G401.6 (cell line): Measurements from ENCODE around the gene CEBPB.

Experiments
- FAIRE-seq: peaks from 2 replicates; lab custom pipeline; 2012; peaks lifted over from hg19 to GRCh38; lab: Jason Lieb, UNC

The CEBPB gene

DNA sequence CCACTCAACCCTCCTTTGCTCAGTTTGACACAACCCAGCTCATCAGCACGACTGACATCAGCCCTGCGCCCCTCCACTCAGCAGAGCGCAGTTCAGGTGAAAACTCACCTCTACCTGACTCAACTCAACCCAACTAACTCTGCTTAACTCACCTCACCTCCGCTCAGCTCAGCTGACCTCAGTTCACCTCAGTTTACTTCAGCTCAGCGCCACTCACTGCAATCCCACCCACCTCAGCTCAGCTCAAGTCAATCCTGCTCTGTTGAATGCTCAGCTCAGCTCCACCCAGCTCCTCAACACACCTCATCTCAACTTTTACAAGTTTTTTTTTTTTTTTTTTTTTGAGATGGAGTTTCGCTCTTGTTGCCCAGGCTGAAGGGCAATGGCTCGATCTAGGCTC lies 39.6 kb downstream of the CEBPB start:
- FAIRE-seq = no peak

DNA sequence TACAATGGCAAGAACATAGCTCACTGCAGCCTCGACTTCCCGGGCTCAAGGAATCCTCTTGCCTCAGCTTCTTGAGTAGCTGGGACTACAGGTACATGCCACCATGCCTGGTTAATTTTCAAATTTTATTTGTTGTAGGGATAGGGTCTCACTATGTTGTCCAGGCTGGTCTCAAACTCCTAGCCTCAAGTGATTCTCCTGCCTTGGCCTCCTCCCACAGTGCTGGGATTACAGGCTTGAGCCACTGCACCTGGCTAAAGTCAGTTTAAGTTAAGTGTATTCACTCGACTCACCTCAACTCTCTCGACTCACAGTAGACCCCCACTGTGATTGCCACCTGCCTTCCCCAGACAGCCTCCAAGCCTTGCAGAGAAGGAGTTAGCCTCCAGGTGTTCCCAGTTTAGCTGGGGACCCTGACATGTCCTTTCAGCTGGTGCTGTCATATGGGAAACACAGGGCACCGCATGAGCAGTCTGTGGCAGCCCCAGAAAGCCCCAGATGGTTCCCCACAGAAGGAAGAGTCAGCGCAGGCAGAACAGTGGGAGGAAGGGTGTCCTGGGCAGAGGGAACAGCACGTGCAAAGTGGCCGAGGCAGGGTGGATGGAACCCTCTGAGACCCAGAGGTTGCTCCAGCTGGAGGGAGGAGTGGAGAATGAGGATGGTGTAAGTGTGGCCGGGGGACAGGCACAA lies 40.4 kb downstream of the CEBPB start:
- no peak for FAIRE-seq

DNA sequence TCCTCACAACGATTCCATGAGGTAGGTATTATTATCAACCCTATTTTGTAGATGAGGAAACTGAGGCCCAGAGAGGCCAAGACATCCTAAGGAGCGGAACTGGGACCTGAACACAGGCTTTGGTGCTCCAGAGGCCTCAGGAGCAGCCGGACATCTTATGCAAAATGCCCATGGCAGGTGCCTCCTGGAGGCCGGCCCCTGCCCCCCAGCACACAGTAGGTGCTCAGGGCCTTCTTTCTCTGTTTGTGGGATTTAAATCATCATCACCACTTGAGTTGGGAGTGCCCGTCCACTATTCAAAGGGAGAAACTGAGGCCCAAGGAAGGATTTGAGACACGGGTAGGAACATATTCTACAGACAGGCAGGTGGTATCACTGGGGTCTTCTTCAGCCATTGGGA lies 41.2 kb downstream of the CEBPB start:
- FAIRE-seq = no peak

DNA sequence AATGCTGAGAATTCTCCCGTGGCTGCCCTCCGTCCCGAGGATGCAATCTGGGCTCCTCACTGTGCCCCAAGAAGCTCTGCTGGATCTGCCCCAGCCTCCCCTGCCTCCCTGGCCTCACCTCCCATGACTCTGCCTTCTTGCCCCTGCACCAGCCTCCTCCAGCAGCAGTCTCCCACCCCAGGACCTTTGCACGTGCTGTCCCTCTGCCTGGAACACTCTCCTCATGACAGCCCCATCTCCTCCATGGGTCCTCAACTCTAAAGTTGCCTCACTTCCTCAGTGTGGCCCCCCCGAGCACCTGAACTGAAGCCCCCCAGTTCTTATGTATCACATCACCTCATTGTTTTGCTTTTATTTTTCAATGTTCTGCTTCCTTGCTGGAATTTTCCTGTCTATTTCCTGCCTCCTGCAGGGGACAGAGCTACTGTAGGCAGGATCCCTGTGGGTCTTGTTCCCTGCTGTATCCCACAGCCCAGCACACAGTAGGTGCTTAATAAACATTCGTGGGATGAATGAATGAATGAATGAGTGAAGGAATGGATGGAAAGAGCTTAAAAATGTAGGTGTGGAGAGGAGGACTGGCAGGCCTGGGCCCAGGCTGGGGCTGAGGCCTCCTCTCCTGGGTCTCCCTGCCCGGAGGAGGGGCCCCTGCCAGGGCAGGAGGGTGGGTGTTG lies 42.2 kb downstream of the CEBPB start:
- FAIRE-seq = no peak

DNA sequence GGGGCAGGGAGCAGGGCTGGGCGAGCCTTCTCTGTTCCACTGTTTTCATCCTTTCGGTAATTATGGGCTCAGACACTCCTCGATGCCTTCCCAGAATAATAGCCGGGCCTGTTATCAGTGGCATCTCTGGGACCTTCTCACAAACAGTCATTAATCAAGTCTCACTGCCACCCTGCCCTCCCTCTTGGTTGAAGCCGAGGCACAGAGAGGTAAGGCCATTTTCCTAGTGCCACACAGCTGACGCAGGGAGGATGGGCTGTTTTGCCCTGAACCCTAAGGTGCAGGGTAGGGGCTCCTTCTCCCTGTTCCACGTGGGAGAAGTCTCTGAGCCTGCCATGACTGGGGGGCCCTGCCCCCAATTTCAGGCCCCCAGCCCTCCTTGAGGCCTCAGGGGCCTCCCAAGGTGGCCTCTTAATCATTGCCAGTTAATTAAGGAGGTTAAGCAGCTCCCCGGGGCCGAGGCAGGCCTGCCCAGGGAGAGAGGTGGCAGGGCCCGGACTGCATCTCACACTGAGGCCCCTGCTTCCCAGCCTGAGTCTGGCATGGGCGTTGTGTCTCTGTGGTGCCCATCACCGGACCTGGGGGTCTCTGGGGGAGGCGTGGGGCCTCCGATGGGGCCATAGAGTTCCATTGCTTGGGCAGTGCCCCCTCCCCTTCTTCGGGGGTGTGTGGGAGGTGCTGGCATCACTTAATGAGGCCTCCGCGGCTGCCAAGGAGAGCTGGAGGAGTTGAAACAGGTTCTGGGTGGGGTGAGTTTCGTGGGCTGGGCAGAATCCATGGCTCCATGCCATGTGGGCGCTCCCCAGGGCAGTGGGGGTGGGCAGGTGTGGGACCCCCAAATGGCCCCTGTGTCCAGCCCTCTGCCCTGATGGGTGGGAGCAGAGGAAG lies 42.9 kb downstream of the CEBPB start:
- no peak for FAIRE-seq

DNA sequence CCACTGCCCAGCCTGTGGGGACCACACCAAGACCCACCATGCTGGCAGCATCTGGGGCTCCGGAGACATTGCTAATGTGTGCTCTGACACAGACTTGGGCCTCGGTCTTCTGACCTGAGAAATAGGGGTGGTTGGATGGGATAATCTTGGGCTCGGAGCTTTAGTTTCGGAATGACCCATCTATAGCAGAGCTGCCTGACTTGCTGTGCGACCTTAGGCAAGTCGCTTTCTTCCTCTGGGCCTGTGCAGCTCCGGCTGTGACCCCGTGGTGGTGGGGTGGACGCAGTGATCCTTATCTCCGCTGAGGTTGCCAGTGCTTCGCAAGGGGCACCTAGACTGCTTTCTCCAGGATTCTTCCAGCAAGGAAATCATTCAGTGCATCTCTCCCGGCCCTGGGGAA lies 43.7 kb downstream of the CEBPB start:
- no peak for FAIRE-seq

DNA sequence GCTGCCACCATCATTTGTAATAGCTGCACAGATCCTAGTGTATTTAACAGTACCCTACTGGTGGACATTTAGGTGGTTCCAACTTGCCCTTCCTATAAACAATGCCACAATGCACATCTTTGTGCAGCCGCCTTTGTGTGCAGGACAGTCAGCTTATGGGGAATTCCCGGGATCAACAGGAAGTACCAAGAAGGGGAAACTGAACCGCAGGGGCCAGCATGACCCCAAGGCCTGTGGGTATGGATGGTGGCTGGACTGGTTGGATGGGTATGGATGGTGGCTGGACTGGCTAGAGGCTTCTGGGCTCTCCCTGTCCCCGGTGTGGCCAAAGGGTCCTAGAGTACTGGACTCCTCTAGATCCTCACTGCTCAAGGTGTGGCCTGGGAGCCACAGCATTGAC lies 46.7 kb downstream of the CEBPB start:
- no peak for FAIRE-seq

DNA sequence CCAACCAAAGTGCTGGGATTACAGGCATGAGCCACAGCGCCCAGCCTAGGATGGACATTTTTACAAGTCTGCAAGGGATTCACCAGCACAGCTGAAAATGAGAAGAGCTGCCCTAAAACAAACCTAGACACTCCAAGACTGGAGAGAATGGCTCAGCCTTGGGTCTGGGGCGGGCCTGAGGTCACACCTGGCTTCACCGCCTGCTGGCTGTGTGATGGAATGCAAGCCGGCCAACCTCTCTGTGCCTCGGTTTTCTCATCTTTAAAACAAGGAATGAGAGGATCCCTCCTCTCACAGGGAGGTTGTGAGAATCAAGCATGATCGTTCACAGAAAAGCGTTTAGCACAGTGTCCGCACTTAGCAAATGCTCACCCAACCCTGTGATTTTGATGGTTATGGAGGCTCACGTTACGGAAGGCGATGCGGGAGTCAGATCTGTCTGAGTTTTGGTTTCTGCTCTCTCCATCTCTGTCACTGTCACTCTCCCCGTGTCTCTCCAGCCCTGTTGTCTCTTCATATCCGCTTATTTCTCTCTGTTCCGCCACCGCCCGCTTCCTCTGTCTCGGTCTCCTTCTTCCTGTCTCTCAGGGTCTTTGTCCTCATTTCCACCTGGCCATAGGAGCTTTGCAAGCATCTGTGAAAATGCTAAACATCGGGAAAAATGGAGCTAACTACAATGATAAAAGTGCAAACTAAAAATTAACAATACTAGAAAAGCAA lies 47.6 kb downstream of the CEBPB start:
- no peak for FAIRE-seq

DNA sequence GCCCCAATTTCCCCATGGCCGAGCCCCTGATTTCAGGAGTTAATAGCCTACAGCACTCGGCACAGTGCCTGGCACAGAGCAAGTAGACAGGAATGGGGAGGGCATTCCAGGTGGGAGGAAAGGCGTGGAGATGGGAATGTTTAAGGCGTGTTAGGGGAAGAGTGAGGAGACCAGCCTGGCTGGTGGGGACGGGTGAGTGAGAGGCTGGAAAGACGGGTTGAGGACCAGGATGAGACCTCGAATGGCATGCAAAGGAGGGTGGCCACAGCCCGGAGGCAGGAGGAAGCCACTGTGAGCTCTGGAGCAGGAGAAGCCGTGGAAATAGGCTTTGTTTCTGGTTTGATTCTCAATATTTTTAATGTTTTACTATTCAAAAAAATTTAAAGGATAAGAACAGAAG lies 49.5 kb downstream of the CEBPB start:
- no peak for FAIRE-seq

DNA sequence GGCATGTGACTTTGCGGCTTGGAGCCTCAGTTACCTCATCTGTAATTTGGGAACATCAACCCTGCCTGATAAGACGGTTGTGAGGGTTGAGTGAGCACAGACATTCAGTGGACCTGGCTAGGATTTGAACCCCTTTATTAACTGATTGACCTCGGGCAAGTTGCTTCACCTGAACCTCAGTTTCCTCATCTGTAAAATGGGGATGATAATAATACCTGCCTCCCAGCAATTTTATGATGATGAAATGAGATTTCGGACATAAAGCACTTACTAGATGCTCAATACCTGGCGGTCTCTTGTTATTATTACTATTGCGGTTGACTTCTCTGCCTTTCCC lies 51.5 kb downstream of the CEBPB start:
- FAIRE-seq = no peak
